Ureter (tissue), 1 donor: ENCODE measurements around the gene PCDHA12. TPM values are rescaled to one million over a fixed set of nuclear protein-coding genes. Genes with fewer than 3 reads are reported as not detected.
"Not testable (repeated sequence)": the region's sequence is repeated elsewhere in the genome, so short reads cannot be mapped to it uniquely, and the experiment has no call there.

Experiments
- DNase-seq: peaks from one replicate; pipeline ENCODE4 v3.0.0-alpha.2; 2020; ENCODE audit warnings: low spot score
- total RNA-seq: library from RNA; stranded (reverse); gene quantifications from one replicate; pipeline ENCODE4 v1.2.4, GENCODE V29; 2023
- donor health status: DM: yes; HTN: yes; CAD: no.

PCDHA12 gene
- total RNA-seq: 0.89 TPM

- no peak for DNase-seq
Measured at GRCh38 chr5:140875085-140876065, at the start of gene PCDHA12. Gene PCDHA12 (plus strand): TSS chr5:140875308. CDS start chr5:140875473, 165 bp downstream.

DNA sequence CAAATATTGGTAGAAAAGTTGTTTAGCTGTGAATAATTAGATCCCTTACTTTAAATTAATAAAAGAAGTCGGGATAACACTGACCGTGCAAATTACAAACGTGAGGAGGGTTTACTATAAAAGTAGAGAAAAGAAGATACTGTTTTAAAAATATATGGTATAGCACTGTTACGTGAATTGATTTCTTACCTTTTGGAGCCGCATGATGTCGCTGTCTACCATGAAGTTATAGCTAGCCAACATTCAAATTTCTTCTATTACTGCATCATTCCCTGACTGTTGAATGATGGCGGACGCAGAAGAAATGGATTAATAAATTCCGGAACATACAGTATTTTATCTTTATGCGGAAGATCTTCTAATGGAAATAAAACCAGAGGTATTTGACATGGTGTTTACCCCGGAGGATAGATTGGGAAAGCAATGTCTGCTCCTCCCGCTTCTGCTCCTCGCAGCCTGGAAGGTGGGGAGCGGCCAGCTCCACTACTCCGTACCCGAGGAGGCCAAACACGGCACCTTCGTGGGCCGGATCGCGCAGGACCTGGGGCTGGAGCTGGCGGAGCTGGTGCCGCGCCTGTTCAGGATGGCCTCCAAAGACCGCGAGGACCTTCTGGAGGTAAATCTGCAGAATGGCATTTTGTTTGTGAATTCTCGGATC is 47.3 kb upstream of the PCDHA12 start, which contains the start of gene PCDHA6:
Gene PCDHA6 (plus strand): TSS at position 257 of the 658 bp plus-strand sequence. CDS start 132 bp downstream, at position 389.
- no peak for DNase-seq

GRCh38 chr5:140828362-140828737 is 46.8 kb upstream of the PCDHA12 start:
- DNase-seq: no peak

DNA sequence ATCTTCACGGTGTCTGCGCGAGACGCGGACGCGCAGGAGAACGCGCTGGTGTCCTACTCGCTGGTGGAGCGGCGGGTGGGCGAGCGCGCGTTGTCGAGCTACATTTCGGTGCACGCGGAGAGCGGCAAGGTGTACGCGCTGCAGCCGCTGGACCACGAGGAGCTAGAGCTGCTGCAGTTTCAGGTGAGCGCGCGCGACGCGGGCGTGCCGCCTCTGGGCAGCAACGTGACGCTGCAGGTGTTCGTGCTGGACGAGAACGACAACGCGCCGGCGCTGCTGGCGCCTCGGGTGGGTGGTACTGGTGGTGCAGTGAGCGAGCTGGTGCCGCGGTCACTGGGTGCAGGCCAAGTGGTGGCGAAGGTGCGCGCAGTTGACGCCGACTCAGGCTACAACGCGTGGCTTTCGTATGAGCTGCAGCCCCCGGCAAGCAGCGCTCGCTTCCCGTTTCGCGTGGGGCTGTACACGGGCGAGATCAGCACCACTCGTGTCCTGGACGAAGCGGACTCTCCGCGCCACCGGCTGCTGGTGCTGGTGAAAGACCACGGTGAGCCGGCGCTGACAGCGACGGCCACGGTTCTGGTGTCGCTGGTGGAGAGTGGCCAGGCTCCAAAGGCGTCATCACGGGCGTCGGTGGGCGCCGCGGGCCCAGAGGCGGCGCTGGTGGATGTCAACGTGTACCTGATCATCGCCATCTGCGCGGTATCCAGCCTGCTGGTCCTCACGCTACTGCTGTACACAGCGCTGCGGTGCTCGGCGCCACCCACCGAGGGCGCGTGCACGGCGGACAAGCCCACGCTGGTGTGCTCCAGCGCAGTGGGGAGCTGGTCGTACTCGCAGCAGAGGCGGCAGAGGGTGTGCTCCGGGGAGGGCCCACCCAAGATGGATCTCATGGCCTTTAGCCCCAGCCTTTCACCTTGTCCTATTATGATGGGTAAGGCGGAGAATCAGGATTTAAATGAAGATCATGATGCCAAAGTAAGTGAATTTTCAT is 45.3 kb upstream of the PCDHA12 start:
- DNase-seq: not testable (repeated sequence)

GRCh38 chr5:140833993-140834392 is 41.1 kb upstream of the PCDHA12 start, which contains the start of gene PCDHA7:
Gene PCDHA7 (plus strand): TSS chr5:140834269. CDS start chr5:140834384, 115 bp downstream.
- no peak for DNase-seq

GRCh38 chr5:140834439-140835008 is 40.6 kb upstream of the PCDHA12 start:
- not testable (repeated sequence) for DNase-seq

- no peak for DNase-seq
Measured at GRCh38 chr5:140835622-140836510, 39.2 kb upstream of the PCDHA12 start.

- no peak for DNase-seq
Measured at GRCh38 chr5:140840978-140841962, 33.8 kb upstream of the PCDHA12 start, which contains the start of gene PCDHA8. Gene PCDHA8 (plus strand): TSS chr5:140841187. CDS start chr5:140841322, 135 bp downstream.

DNA sequence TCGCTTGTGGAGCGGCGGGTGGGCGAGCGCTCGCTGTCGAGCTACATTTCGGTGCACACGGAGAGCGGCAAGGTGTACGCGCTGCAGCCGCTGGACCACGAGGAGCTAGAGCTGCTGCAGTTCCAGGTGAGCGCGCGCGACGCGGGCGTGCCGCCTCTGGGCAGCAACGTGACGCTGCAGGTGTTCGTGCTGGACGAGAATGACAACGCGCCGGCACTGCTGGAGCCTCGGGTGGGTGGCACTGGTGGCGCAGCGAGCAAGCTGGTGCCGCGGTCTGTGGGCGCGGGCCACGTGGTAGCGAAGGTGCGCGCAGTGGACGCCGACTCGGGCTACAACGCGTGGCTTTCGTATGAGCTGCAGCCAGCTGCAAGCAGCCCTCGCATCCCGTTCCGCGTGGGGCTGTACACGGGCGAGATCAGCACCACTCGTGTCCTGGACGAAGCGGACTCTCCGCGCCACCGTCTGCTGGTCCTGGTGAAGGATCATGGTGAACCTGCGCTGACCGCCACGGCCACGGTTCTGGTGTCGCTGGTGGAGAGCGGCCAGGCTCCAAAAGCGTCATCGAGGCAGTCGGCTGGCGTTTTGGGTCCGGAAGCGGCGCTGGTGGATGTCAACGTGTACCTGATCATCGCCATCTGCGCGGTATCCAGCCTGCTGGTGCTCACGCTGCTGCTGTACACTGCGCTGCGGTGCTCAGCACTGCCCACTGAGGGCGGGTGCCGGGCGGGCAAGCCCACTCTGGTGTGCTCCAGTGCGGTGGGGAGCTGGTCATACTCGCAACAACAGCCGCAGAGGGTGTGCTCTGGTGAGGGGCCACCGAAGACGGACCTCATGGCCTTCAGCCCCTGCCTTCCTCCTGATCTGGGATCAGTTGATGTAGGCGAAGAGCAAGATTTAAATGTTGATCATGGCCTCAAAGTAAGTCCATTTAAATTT is 32.0 kb upstream of the PCDHA12 start:
- DNase-seq: no peak

GRCh38 chr5:140848139-140849102 is 26.7 kb upstream of the PCDHA12 start, which contains the start of gene PCDHA9:
Gene PCDHA9 (plus strand): TSS chr5:140848382. CDS start chr5:140848496, 114 bp downstream.
- DNase-seq: not testable (repeated sequence)

DNA sequence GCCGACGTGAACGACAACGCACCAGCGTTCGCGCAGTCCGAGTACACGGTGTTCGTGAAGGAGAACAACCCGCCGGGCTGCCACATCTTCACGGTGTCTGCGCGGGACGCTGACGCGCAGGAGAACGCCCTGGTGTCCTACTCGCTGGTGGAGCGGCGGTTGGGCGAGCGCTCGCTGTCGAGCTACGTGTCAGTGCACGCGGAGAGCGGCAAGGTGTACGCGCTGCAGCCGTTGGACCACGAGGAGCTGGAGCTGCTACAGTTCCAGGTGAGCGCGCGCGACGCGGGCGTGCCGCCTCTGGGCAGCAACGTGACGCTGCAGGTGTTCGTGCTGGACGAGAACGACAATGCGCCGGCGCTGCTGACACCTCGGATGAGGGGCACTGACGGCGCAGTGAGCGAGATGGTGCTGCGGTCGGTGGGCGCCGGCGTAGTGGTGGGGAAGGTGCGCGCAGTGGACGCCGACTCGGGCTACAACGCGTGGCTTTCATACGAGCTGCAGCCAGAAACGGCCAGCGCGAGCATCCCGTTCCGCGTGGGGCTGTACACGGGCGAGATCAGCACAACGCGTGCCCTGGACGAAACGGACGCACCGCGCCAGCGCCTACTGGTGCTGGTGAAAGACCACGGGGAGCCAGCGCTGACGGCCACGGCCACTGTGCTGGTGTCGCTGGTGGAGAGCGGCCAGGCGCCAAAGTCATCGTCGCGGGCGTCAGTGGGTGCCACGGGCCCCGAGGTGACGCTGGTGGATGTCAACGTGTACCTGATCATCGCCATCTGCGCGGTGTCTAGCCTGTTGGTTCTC is 25.1 kb upstream of the PCDHA12 start:
- not testable (repeated sequence) for DNase-seq

DNA sequence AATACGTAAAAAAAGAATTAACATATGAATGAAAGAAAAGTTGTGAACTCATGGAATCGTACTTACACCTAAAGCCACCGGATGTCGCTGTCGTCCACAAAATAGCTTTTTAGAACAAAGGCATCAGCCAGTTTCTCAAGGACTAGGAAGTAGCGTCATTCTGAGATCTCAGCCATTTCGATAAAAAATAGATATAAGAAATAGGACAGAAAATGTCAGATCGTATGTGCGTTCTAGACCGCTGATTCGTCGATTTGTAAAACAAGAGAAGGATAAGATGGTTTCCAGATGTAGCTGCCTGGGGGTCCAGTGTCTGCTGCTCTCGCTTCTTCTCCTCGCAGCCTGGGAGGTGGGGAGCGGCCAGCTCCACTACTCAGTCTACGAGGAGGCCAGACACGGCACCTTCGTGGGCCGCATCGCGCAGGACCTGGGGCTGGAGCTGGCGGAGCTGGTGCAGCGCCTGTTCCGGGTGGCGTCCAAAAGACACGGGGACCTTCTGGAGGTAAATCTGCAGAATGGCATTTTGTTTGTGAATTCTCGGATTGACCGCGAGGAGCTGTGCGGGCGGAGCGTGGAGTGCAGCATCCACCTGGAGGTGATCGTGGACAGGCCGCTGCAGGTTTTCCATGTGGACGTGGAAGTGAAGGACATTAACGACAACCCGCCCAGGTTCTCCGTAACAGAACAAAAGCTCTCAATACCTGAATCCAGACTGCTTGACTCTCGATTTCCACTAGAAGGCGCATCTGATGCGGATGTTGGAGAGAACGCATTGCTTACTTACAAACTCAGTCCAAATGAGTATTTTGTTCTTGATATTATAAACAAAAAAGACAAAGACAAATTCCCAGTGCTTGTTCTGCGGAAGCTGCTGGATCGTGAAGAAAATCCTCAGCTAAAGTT is 19.1 kb upstream of the PCDHA12 start, which contains the start of gene PCDHA10:
Gene PCDHA10 (plus strand): TSS at position 126 of the 903 bp plus-strand sequence. CDS start 152 bp downstream, at position 278.
- no peak for DNase-seq

- DNase-seq: no peak
Measured at GRCh38 chr5:140857177-140857986, 17.7 kb upstream of the PCDHA12 start.
